GM12864 (cell line): ENCODE data around the gene ENO1.

Experiments used
- DNase-seq: peaks from one replicate; pipeline ENCODE4 v3.0.0-alpha.2; 2011; ENCODE audit warnings: low read depth
- H3K4me3 ChIP-seq: 2 replicates; pipeline ENCODE4 v1.5.1; 2011; ENCODE audit warnings: mild to moderate bottlenecking, low read depth, low read length, control low read depth
- TF ChIP-seq, protein P1 (sequence below): IDR thresholded peaks from 2 replicates; pipeline ENCODE4 v1.5.1; 2011; ENCODE audit warnings: low read depth, mild to moderate bottlenecking, moderate library complexity, low read length, control low read depth, inconsistent platforms; ENCODE audit errors: missing control alignments

The ENO1 gene

DNA sequence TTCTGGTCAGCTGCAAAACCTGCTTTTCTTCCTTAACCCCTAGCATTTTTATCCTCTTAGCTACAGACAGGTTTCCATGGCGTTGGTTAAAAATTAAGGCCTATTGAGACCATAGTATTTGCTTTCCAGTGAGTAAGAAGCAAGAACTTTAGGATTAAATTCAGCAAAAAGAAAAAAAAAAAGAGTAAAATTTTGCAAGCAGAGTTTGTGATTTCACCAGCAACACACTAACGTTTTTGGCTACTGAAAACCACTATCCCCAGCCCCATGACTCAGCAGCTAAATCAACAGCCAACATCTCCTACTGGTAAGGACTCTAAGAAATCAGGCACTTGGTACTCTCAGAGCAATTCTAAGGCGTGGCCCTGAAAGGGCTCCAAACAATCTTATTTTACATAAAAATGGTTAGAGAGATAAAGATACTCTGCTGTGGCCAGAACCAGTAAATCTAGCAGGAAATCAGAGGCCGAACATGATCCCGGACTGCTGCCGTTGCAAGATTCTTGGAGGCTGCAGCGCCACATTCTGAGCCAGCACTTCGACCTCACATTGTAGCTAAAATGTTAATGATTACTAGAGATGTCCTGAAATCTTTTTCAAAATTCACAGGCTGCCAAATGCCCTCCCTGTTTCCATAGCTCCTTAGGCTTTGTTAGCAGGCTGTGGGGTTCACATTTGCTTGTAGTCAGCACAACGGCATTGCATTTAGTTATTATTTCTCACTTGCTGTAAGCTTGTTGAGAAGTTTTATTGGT is 1.6 kb upstream of the ENO1 start:
- DNase-seq: no peak
- TF ChIP-seq, protein P1, sequence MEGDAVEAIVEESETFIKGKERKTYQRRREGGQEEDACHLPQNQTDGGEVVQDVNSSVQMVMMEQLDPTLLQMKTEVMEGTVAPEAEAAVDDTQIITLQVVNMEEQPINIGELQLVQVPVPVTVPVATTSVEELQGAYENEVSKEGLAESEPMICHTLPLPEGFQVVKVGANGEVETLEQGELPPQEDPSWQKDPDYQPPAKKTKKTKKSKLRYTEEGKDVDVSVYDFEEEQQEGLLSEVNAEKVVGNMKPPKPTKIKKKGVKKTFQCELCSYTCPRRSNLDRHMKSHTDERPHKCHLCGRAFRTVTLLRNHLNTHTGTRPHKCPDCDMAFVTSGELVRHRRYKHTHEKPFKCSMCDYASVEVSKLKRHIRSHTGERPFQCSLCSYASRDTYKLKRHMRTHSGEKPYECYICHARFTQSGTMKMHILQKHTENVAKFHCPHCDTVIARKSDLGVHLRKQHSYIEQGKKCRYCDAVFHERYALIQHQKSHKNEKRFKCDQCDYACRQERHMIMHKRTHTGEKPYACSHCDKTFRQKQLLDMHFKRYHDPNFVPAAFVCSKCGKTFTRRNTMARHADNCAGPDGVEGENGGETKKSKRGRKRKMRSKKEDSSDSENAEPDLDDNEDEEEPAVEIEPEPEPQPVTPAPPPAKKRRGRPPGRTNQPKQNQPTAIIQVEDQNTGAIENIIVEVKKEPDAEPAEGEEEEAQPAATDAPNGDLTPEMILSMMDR: no peak
- H3K4me3 ChIP-seq: peak overlapping the region; percentile 69; the same call in 1 of the 2 replicates

DNA sequence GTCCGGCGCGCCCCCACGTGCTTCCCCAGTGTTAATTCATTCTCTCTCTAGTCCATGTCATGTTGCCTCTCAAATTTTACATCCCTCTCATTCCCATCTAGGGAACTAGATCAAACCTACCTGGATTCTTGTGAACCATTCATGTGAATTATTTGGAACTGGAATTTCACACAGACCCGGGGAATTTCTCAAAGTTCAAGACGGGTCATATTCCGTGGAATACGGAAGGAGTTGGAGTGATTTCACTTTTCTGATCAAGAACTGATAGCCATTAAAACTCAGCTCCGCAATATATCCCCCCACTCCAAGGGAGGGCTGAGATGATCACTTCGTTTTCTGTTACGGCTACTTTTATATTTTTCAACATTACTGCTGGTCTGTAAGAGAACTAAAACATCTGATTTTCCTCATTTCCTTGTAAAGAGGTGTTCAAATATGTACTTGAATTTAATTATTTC is 1.0 kb upstream of the ENO1 start:
- TF ChIP-seq, protein P1: peak; percentile 27
- no peak for DNase-seq
- H3K4me3 ChIP-seq: peak overlapping the region; percentile 69

DNA sequence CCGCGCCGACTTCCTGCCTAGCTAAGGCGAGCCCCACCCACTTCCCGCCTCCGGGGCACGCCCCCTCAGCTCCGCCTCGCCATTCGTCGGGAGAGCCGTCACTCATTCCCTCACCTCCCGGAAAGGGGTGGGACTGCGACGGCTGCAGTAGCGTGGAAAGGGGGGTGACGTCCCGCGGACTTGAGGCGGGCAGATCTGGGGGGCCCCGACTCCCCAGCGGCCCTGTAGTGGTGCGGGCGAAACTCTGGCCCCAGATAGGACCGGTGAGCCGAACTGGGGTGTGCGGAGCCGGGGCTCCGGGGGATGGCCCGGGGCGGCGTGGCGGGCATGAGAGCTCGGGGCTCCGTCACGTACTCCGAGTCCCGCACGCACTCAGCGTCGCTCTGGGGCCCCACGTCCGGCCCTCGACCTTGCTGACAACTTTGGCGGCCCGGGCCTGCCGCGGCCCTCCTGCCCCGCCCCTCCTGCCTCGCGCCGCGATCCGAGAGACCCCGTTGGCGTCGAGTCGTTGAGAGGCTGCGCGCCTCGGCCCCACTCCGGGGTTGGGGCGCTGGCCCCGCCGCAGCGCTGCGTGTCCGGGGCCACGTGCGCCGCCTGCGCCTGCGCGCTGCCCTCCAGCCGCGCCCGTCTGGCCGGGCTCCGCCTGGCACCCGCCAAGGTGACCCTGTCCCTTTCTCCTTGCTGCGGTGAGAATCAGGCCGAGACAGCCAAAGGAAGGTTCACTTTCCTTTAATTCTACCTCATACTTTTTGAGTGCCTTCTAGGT is 395 bp upstream of the ENO1 start:
- TF ChIP-seq, protein P1: no peak
- peak; percentile 91 for DNase-seq
- H3K4me3 ChIP-seq: peak overlapping the region; percentile 69

DNA sequence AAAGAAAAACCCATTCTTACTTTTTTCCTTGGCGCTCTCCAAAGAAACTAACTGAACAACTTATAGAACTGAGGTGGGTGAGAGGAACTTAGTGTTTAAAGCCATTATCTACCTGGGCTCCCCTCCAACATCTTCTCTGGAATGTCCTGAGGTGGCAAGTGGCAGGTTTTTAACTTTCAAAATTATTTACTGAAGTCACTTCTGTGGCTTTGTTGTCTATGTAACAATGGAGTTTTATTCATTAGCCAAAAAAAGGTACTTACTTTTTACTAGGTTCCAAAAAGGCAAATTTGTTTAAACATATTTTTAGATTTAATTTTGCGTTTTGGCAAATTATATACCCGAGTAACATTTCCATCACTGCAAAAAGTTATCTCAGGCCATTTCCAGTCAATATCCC is 2.4 kb downstream of the ENO1 start:
- no peak for DNase-seq
- TF ChIP-seq, protein P1: no peak
- H3K4me3 ChIP-seq: peak overlapping the region; percentile 69

DNA sequence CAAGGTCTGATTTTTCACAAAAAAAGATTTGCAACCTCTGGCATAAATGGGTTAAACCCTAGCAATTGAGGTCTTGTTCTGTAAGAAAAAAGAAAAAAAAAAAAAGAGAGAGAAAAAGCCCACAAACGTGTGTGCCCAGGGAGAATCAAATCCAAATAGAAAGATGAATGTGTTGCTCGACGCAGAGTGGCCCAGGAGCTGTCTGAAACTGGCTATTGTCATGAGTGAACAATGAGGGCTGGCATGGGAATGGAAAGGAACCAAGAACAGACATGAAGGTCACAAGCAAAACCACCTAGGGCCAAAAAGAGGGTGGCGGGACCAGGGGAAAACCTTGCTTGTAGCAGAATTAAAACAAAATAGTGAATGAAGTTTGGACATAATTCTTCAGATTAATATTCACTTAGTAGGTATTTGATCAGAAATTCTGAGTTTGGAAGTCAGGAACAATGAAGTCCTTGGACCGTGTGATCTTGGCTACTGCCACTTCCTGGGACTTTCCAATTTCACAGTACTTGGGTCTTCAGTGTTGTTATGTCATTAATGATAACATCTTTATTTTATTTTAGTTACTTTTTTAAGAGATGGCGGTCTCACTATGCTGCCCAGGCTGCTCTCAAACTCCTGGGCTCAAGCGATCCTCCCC is 3.1 kb downstream of the ENO1 start:
- peak overlapping the region; percentile 69 for H3K4me3 ChIP-seq
- DNase-seq: no peak
- TF ChIP-seq, protein P1: no peak

DNA sequence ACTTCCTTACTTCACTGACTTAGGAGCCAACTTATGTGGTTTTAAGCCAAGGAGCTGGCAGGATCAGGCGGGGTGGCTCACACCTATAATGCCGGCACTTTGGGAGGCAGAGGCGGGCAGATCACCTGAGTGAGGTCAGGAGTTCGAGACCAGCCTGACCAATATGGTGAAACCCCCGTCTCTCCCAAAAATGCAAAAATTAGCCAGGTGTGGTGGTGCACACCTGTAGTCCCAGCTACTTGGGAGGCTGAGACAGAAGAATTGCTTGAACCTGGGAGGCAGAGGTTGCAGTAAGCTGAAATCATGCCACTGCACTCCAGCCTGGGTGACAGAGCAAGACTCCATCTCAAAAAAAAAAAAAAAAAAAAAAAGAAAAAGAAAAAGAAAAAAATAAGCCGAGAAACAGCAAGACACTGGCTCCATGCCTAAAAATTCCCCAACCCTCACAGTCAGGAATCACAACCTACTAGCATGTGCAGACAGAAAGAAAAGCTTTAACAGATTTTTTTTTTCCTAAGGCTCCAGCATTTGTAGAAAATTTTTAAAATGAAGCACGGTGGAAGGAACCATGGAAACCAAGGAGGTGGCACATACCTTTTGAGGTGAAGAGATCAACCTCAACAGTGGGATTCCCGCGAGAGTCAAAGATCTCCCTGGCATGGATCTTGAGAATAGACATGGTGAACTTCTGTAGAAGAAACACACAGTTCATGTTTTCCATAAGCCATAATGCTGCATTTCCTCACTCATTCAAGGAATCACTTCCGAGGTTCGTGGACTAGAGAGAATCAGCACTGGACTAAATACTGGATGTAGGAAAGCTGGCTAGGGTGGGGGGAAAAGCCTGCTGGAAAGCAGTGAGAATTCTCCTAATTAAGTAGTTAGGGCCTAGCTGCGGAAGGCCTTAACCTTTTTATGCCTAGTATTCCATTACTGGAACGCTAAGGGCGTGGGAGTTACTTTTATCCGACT is 4.0 kb downstream of the ENO1 start:
- DNase-seq: no peak
- peak overlapping the region; percentile 69 for H3K4me3 ChIP-seq
- TF ChIP-seq, protein P1: no peak
